ENCODE measurements around the gene NEK5. TPM values are rescaled to one million over a fixed set of nuclear protein-coding genes. Genes with fewer than 3 reads are reported as not detected.

The NEK5 gene
- total and polyA plus RNA-seq, 8 donors, result 0.05 to 4.0 (median 0.52) TPM; not detected in 4

GRCh38 chr13:51996641-51997040 lies 132.2 kb downstream of the NEK5 start:
- Histone ChIP-seq H3K27me3 (no peaks in the 10 kb centered on the region), H3K4me3 (no peak overlapping the region), H3K4me1 (peaks cover 41 to 69% (median 51%) of the 10 kb centered on the region in 4 donors), H3K9me3 (no peaks in the 10 kb centered on the region), H3K36me3 (no peaks in the 10 kb centered on the region), H3K27ac (peak overlapping the region in 3 of 5 donors; percentile 49 to 71 (median 69))
- 80 to 94% (median 84%) methylated on average over 4 of the region's 4 CpGs for WGBS, 5 donors
- intact Hi-C loops (cut with DNase I; ENCODE audit: low total_unique reads), result no loop called here
- no peak for DNase-seq
- TF ChIP-seq POLR2A (IDR thresholded peaks at IDR 0.05) (no peak), EP300 (IDR thresholded peaks at IDR 0.05) (no peak), CTCF (IDR thresholded peaks at IDR 0.05) (no peak), POLR2AphosphoS5 (IDR thresholded peaks at IDR 0.05) (no peak)

DNA sequence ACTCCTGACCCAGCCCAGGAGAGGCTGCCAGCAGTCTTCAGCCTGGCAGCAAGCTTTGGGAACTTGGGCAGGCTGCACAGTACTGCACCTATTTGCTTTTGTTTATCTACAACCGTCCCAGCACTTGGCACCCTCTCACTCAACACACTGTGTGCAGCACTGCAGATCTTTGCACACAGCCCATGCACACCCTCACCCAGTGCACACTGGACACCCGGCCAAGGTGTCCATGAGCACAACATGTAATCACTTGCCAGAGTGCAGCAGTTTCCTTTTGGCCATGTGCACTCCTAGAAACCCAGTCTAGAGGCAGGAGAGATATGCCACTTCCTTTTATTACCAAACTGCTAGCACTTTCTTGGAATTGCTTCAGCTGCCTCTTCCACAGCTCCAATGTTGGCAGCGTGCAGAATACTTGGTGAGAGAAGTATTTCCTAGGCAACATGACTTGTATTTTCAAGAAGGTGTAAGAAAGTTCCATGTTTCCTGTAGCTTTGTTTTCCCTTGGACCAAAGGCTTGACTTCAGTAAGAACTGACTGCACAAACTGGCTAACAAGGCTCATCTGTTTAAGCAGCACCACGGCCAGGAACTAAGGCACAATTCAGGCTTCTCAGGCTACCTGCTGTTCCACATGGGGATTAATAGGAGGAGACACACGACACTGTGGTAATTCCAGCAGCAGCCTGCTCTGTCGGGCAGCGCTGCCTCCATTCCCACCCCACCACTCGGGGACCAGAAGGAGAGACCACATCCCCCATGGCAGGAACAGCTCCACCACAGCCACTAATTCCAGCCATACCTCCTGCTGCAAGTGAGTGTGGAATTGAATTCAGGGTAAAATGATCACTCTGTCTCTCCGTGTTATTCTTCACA lies 133.0 kb downstream of the NEK5 start:
- TF ChIP-seq POLR2A (IDR thresholded peaks at IDR 0.05) (no peak), POLR2AphosphoS5 (IDR thresholded peaks at IDR 0.05) (peak in 2 of 3 donors; percentile 43 to 59), CTCF (IDR thresholded peaks at IDR 0.05) (no peak), EP300 (IDR thresholded peaks at IDR 0.05) (no peak)
- intact Hi-C loops (cut with DNase I; ENCODE audit: low total_unique reads), result no loop called here
- peak; percentile 42 to 74 for DNase-seq

GRCh38 chr13:51993713-51994112 lies 135.2 kb downstream of the NEK5 start:
- no peak for DNase-seq
- 85 to 89% (median 88%) methylated on average over 2 of the region's 2 CpGs for WGBS, 5 donors
- no peak overlapping the region for H3K27ac ChIP-seq
- no peak overlapping the region for H3K4me3 ChIP-seq
- H3K27me3 ChIP-seq, result no peaks in the 10 kb centered on the region
- TF ChIP-seq CTCF (IDR thresholded peaks at IDR 0.05) (no peak), EP300 (IDR thresholded peaks at IDR 0.05) (no peak), POLR2A (IDR thresholded peaks at IDR 0.05) (no peak), POLR2AphosphoS5 (IDR thresholded peaks at IDR 0.05) (no peak)
- no peaks in the 10 kb centered on the region for H3K9me3 ChIP-seq
- H3K36me3 ChIP-seq, result no peaks in the 10 kb centered on the region
- H3K4me1 ChIP-seq, result peaks cover 20 to 45% (median 33%) of the 10 kb centered on the region in 4 donors
- intact Hi-C loops (cut with DNase I; ENCODE audit: low total_unique reads), result no loop called here

More for the DNA sequence above, 133.0 kb downstream of the NEK5 start:
- no peaks in the 10 kb centered on the region for H3K9me3 ChIP-seq
- H3K27me3 ChIP-seq, result no peaks in the 10 kb centered on the region
- H3K27ac ChIP-seq, result peak overlapping the region; percentile 31 to 71 (median 62)
- 26 to 34% (median 33%) methylated on average over 9 of the region's 9 CpGs for WGBS, 5 donors
- H3K4me3 ChIP-seq, result peak overlapping the region in 1 of 4 donors; percentile 2
- H3K36me3 ChIP-seq, result no peaks in the 10 kb centered on the region
- H3K4me1 ChIP-seq, result peaks cover 40 to 67% (median 51%) of the 10 kb centered on the region in 4 donors

- intact Hi-C loops (cut with DNase I; ENCODE audit: low total_unique reads), result no loop called here
- no peak for TF ChIP-seq POLR2AphosphoS5 (IDR thresholded peaks at IDR 0.05)
Measured at GRCh38 chr13:51988988-51989618, 139.8 kb downstream of the NEK5 start.

More at GRCh38 chr13:51988988-51989618, 139.8 kb downstream of the NEK5 start:
- no peaks in the 10 kb centered on the region for H3K27me3 ChIP-seq
- no peak overlapping the region for H3K27ac ChIP-seq
- DNase-seq, result no peak
- no peak overlapping the region for H3K4me3 ChIP-seq
- H3K9me3 ChIP-seq, result no peaks in the 10 kb centered on the region
- 69 to 78% (median 70%) methylated on average over 3 of the region's 3 CpGs for WGBS, 5 donors
- no peaks in the 10 kb centered on the region for H3K4me1 ChIP-seq
- H3K36me3 ChIP-seq, result no peaks in the 10 kb centered on the region

Other genes with a start within 250 kb of the NEK5 start
- gene ATP7B, start 117.6 kb downstream of the NEK5 start, total RNA-seq, result 10 to 100 TPM in 2 of 5 donors, 1 to 10 TPM in 3; 1.2 to 21.0 (median 8.4) TPM
- gene ATP7B, start 117.6 kb downstream of the NEK5 start, polyA plus RNA-seq, result 1 to 10 TPM in 1 of 3 donors, under 1 TPM in 2; 0.62 to 1.5 (median 0.98) TPM
- gene ALG11, start 116.7 kb downstream of the NEK5 start, total RNA-seq, result 10 to 100 TPM in 3 of 5 donors, 1 to 10 TPM in 2; 2.9 to 37.4 (median 21.9) TPM
- 1 to 10 TPM; 1.4 to 2.7 (median 2.3) TPM for gene ALG11, start 116.7 kb downstream of the NEK5 start, polyA plus RNA-seq
- 10 to 100 TPM in 3 of 5 donors, 1 to 10 TPM in 2; 3.5 to 21.7 (median 12.5) TPM for gene UTP14C, start 104.4 kb downstream of the NEK5 start, total RNA-seq
- 1 to 10 TPM; 2.3 to 3.1 (median 2.6) TPM for gene UTP14C, start 104.4 kb downstream of the NEK5 start, polyA plus RNA-seq
- 100 to 1,000 TPM in 1 of 5 donors, 10 to 100 TPM in 3, 1 to 10 TPM in 1; 2.3 to 171 (median 29.4) TPM for gene NEK3, start 30.5 kb upstream of the NEK5 start, total RNA-seq
- 10 to 100 TPM in 1 of 3 donors, 1 to 10 TPM in 2; 7.6 to 14.3 (median 8.4) TPM for gene NEK3, start 30.5 kb upstream of the NEK5 start, polyA plus RNA-seq

All from stomach (tissue), 9 donors.